ENCODE measurements around the gene PXMP2. TPM values are rescaled to one million over a fixed set of nuclear protein-coding genes. Genes with fewer than 3 reads are reported as not detected.

The PXMP2 gene
- 28.4 TPM for total RNA-seq

DNA sequence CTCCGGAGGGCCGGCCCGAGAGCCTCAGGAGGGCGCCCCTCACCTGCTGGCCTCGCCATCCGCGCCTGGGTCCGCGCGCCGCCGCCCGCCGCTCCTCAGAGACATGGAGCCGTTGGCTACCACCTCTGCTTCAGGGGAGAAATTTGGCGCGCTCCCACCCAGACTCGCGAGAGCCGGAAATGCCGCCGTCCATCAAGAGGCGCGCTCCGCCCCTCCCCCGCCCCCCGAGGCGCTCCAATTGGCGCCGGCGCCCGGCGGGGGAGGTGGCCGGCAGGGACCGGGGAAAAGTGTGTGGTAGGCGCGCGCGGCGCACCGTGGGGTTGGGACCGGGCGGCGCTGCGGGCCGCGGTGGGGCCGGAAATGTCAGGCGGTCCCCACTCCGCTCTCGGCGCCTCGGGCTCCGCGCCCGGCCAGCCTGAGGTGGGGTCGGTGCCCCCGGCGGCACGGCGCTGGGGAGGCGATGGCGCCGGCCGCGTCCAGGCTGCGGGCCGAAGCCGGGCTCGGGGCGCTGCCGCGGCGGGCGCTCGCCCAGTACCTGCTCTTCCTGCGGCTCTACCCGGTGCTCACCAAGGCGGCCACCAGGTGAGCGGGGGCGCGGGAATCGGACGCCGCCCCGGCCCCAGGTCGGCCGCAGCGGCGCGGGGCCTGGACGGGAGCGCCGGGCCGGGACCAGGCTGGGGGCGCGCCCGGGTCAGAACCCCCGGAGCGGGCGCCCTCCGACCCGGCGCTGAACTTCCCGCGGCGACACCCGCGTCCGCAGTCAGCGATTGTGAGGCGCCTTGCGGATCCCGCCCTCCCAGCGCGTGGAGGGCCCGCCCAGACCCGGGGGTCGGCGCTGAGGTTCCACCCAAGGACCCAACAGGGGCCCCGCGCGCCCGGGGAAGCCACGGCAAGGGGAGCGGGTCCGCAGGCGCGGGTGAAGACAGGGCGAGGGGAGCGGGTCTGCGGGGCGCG, at the start of gene PXMP2, which contains the start of gene POLE:
Gene PXMP2 (plus strand): TSS at position 377 of the 954 bp plus-strand sequence. CDS start 84 bp downstream, at position 461.
Gene POLE (minus strand): TSS at position 132 of the 954 bp plus-strand sequence. CDS start 27 bp downstream, at position 105.

GRCh38 chr12:132710405-132711079, 23.2 kb downstream of the PXMP2 start, which contains the start of gene PGAM5:
Gene PGAM5 (plus strand): TSS chr12:132710842. CDS start chr12:132710877, 35 bp downstream.

Small RNA genes lying within 50 kb of the gene (small RNA-seq; reads per million reads assigned to genes)
- not detected for gene RNA5SP379

Other genes starting within 250 kb of the PXMP2 start
- gene FBRSL1, start 197.4 kb upstream of the PXMP2 start, total RNA-seq = 5.1 TPM
- not detected for gene LRCOL1, start 77.0 kb upstream of the PXMP2 start, total RNA-seq
- gene P2RX2, start 68.8 kb upstream of the PXMP2 start, total RNA-seq = not detected
- 21.9 TPM for gene POLE, start 245 bp upstream of the PXMP2 start, total RNA-seq
- gene PGAM5, start 23.3 kb downstream of the PXMP2 start, total RNA-seq = 33.2 TPM
- 43.4 TPM for gene ANKLE2, start 74.2 kb downstream of the PXMP2 start, total RNA-seq
- 54.7 TPM for gene GOLGA3, start 141.3 kb downstream of the PXMP2 start, total RNA-seq
- gene CHFR, start 200.0 kb downstream of the PXMP2 start, total RNA-seq = 40.6 TPM